ENCODE data around the gene PSD2.

DNA sequence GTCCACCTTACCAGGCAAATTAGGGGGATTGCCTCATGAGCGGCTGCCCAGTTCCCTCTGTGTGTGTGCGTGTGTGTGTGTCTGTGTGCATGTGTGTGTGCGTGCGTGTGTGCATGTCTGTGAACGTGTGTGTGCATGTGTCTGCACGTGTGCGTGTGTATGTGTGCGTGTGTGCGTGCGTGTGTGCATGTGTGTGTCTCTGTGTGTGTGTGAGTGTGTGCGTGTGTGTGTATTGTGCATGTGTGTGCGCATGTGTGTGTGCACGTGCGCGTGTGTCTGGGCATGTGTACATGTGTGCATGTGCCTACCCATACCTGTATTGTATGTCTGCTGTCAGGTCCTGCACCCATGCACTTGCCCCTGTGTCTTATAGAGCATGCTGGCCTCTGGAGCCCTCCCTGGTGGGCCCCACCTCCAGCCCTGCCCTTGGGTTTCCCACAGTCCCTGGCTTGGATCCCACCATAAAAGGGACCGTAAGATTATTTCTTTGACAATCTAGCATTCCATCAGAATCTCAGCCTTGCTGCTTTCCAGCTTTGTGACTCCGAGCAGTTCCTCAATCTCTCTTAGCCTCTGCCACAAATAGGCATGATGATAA, 9.3 kb downstream of the PSD2 start:
- TF ChIP-seq, protein P1, sequence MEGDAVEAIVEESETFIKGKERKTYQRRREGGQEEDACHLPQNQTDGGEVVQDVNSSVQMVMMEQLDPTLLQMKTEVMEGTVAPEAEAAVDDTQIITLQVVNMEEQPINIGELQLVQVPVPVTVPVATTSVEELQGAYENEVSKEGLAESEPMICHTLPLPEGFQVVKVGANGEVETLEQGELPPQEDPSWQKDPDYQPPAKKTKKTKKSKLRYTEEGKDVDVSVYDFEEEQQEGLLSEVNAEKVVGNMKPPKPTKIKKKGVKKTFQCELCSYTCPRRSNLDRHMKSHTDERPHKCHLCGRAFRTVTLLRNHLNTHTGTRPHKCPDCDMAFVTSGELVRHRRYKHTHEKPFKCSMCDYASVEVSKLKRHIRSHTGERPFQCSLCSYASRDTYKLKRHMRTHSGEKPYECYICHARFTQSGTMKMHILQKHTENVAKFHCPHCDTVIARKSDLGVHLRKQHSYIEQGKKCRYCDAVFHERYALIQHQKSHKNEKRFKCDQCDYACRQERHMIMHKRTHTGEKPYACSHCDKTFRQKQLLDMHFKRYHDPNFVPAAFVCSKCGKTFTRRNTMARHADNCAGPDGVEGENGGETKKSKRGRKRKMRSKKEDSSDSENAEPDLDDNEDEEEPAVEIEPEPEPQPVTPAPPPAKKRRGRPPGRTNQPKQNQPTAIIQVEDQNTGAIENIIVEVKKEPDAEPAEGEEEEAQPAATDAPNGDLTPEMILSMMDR (conservative IDR thresholded peaks at IDR 0.05; ENCODE audit: low read depth, low read length) = no peak
- no peak for TF ChIP-seq EZH2 (IDR thresholded peaks at IDR 0.05; ENCODE audit: low read length, unreplicated experiment)
- TF ChIP-seq EZH2phosphoT487 (IDR thresholded peaks at IDR 0.05; ENCODE audit: borderline replicate concordance, low read length) = no peak
